HepG2 (cell line): Measurements from ENCODE around the gene TOR4A.

Source experiments
- DNMT3B ChIP-seq: conservative IDR thresholded peaks from 2 replicates; pipeline ENCODE4 v1.6.1; 2016; ENCODE audit warnings: missing biosample characterization, control low read depth
- JUN ChIP-seq: sonication (generic); formaldehyde crosslinking; IDR thresholded peaks from 2 replicates; pipeline ENCODE4 v1.4.0; 2020; ENCODE audit warnings: mild to moderate bottlenecking, missing genetic modification reagents
- KDM1A ChIP-seq: IDR thresholded peaks from 2 replicates; pipeline ENCODE4 v1.6.1; 2016; ENCODE audit warnings: missing compliant biosample characterization
- RAD21 ChIP-seq: fragments of 450-650 bp; formaldehyde crosslinking; IDR thresholded peaks from 2 replicates; pipeline ENCODE4 v1.5.0; 2020; ENCODE audit warnings: mild to moderate bottlenecking
- TBP ChIP-seq: sonication (generic); formaldehyde crosslinking; IDR thresholded peaks from 2 replicates; pipeline ENCODE4 v1.5.0; 2020; ENCODE audit warnings: missing genetic modification reagents
- ZNF382 ChIP-seq: sonication (generic); formaldehyde crosslinking; IDR thresholded peaks from 2 replicates; pipeline ENCODE4 v1.5.0; 2020; ENCODE audit warnings: missing genetic modification reagents, mild to moderate bottlenecking, borderline replicate concordance
- ZNF850 ChIP-seq: sonication (generic); formaldehyde crosslinking; conservative IDR thresholded peaks from 2 replicates; pipeline ENCODE4 v1.9.0; 2021; ENCODE audit warnings: mild to moderate bottlenecking, missing genetic modification reagents
- TF ChIP-seq, protein P1 (sequence below): sonication (generic); formaldehyde crosslinking; IDR thresholded peaks from 2 replicates; pipeline ENCODE4 v1.8.1; 2023; ENCODE audit warnings: missing genetic modification reagents, inconsistent platforms, borderline replicate concordance
- TF ChIP-seq, protein P2 (sequence below): sonication (generic); formaldehyde crosslinking; IDR thresholded peaks from 2 replicates; pipeline ENCODE4 v1.5.0; 2020; ENCODE audit warnings: mild to moderate bottlenecking, missing genetic modification reagents, moderate library complexity

- TF ChIP-seq, protein P1, sequence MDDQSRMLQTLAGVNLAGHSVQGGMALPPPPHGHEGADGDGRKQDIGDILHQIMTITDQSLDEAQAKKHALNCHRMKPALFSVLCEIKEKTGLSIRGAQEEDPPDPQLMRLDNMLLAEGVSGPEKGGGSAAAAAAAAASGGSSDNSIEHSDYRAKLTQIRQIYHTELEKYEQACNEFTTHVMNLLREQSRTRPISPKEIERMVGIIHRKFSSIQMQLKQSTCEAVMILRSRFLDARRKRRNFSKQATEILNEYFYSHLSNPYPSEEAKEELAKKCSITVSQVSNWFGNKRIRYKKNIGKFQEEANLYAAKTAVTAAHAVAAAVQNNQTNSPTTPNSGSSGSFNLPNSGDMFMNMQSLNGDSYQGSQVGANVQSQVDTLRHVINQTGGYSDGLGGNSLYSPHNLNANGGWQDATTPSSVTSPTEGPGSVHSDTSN: no peak
- TF ChIP-seq, protein P2, sequence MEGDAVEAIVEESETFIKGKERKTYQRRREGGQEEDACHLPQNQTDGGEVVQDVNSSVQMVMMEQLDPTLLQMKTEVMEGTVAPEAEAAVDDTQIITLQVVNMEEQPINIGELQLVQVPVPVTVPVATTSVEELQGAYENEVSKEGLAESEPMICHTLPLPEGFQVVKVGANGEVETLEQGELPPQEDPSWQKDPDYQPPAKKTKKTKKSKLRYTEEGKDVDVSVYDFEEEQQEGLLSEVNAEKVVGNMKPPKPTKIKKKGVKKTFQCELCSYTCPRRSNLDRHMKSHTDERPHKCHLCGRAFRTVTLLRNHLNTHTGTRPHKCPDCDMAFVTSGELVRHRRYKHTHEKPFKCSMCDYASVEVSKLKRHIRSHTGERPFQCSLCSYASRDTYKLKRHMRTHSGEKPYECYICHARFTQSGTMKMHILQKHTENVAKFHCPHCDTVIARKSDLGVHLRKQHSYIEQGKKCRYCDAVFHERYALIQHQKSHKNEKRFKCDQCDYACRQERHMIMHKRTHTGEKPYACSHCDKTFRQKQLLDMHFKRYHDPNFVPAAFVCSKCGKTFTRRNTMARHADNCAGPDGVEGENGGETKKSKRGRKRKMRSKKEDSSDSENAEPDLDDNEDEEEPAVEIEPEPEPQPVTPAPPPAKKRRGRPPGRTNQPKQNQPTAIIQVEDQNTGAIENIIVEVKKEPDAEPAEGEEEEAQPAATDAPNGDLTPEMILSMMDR (CRISPR knock-in tag): no peak
- no peak for TF ChIP-seq ZNF850
- TF ChIP-seq ZNF382 (CRISPR knock-in tag): no peak
- no peak for TF ChIP-seq KDM1A
- TF ChIP-seq DNMT3B (CRISPR knock-in tag): no peak
- no peak for TF ChIP-seq JUN (CRISPR knock-in tag)
- no peak for TF ChIP-seq RAD21 (CRISPR knock-in tag)
- no peak for TF ChIP-seq TBP (CRISPR knock-in tag)
Observed at GRCh38 chr9:137227853-137228505, 49.5 kb upstream of the TOR4A start.
